Stimulated activated CD4-positive, alpha-beta T cell treated with anti-CD3 and anti-CD28 coated beads, Interleukin-15, amount 100 ng/mL, for 48 hours (primary cell): ENCODE data around the gene CNPY2.
A peak's percentile ranks its signal among the peaks of the same experiment; 100 is the strongest.
"Not testable (repeated sequence)": the region's sequence is repeated elsewhere in the genome, so short reads cannot be mapped to it uniquely, and the experiment has no call there.

ENCODE experiments used
- DNase-seq, 2 donors: peaks; one replicate each; pipeline ENCODE4 v3.0.0-alpha.2; 2020; ENCODE audit warnings: low read depth in 2 of 2

CNPY2 gene

DNA sequence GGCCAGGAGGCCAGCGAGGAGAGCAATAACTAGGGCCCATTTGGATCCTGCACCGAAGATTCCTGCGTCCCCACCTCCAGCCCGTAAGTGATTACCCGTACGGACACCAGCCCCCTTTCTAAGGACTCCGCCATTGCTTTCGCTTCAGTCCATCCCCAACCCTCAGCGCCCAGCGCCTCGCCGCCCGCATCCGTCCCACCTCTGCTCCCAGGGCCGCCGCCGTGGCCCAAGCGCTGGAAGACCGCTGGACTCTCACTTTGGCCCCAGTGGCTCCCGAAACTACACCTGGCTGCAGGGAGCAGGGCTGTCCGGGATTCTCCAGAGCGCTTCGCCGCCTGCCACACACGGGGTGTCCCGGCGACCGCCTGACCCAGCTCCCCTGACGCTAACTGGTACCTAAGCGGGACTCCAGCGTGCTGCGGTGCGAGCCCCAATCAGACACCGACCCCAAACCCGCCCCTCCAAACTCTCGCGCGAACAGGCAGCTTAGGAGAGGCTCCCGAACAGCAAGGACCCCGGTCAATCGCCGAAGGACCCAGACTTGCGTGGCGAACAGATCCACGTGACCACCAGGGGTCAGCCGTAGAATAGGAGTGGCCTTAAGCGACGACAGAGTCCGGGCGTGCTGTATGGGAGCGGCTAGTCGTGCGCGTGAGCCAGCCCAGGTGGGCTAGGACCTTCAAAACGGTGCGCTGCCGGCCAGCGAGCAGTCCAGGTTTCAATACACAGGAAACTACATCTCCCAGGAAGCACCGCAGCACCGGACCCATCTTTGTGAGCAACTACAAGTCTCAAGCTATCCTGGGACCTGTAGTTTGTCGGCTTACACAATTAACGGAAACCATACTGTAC is at the start of gene CNPY2:
CNPY2 (minus strand) TSS at position 367 of the 852 bp plus-strand sequence. CDS start 771 bp downstream, outside the sequence.
- peak; percentile 91 to 92 for DNase-seq

DNA sequence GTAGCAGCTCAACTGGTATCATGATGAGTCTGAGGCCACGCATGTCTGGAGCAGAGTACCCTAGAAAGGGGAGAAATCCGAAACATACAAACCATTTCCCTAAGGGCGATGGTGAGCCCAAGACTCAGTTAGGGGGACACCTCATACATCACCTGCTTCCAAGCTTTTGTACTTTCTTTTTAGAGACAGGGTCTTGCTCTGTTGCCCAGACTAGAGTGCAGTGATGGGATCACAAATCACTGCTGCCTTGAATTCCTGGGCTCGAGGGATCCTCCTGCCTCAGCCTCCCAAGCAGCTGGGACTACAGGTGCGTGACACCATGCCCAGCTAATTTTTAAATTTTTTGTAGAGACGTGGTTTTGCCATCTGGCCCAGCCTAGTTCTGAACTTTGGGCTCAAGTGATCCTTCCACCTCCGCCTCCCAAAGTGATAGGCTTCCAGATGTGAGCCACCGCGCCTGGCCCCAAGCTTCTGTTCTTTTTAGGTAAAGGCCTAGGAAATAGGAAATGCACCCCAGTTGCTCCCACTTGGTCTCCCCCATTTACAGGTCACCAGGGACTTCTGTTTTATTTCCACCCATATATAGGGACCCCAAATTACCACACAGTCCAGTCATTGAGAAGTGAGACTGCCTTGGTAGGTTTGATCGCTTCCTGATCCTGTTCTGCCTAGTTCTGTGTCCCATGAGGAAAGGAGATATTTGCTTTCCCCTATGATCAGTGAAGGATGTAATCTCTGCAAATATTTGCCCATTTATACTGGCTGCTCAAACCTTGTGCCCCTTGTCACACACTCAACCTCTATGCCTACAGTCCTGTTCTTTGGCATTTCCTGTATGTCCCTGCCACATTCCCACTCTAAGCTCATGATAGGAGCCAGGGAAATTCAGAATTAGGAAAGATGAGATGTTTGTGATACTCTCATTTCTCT is 46.6 kb upstream of the CNPY2 start, which contains the start of gene APOF:
APOF (minus strand) TSS at position 728 of the 930 bp plus-strand sequence; CDS start at position 616, 112 bp downstream.
- DNase-seq = no peak

DNA sequence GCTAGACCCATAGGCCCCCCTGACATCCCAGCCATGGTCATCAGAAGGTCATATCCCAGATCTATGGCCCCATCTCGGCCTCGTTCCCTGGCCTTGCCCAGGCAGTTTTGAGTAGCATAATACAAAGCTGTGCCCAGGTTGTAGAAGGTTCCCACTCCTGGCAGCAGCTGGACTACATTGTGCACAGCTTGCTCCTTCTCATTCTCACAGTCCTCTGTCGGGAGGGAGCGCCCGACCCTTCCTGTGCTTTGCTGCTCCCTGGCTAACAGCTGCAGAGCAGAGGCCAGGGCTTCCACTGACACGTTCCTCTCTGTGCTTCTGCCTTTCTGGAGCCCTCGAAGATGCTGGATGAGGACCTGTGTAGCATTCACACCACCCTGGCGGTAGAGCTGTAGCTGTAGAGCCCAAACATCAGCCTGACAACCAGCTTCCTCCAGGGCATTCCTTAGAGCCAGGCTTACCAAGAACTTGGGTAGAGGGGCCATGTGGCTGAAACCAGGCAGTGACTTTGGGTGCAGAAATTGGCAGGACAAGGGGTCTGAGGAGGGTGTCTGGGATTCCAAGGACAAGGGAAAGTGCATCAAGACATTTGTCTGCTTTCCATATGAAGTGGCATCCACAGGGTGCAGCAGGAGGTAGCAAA is 45.8 kb upstream of the CNPY2 start:
- DNase-seq = no peak

DNA sequence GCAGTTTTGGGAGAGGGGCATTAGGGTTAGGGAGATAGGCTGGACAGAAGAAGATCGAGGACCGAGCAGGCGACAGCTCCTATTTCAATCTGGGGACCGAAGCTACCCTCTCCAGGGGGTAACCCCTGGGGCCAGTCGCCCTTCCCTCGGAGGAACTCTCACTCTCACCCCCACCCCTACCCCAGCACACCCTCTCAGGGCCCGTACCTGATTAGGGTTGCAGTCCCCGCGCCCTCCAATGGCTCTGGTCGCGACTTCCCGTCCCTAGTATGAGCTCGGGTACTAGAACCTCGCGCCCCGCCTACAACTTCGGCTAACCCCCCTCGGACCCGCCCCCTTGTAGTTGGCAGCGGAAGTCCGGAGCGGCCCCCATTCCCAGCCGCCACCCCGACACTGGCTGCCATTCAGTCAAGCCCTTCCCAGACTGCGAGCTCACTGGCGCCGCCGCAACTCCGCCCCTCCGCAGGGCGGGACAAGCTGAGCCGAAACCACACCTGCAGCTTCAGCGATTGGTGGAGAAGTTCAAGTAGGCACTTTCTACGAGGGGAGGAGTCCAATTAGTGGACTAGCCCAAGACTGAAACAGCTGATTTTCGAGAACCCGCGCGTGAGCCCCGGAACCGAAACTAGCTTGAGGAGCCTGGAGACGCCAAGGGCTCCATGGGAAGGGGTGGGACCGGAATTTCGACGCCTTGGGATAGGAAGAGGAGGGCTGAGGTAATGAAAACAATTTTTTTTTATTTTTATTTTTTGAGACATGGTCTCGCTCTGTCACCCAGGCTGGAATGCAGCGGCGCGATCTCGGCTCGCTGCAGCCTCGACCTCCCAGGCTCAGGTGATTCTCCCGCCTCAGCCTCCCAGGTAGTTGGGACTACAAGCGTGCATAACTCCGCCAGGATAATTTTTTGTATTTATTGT is 44.3 kb upstream of the CNPY2 start, which contains the start of gene STAT2:
STAT2 (minus strand) TSS at position 257 of the 917 bp plus-strand sequence. CDS start 3,536 bp downstream, outside the sequence.
- DNase-seq = peak; percentile 98 to 99

DNA sequence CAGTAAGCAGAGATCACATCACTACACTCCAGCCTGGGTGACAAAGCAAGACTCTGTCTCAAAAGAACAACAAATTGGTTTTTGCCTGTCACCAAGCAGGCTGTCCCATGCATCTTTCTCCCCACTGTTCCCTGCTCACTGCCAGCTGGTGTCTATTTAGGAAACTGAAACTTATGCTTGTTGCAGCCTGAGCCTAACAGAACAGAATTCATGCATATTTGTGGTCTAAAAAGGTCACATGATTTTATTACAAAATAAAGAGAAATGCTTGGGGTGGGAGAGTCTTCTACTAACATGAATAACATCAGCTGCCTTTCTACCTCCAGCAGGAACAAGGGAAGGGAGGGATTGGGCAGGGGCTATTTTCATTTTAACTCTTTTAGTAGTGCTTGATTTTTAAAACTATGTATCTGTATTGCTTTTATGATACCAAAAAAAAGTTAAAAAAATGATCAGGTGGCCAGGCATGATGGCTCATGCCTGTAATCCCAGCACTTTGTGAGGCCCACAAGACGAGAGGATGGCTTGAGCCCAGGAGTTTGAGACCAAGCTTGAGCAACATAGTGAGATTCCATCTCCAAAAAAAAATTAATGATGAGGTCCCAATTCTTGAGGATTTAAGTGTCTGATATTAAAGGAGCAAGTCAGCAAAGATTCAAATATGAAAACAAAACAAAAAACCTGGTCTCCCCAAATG is 43.2 kb upstream of the CNPY2 start:
- DNase-seq = no peak

DNA sequence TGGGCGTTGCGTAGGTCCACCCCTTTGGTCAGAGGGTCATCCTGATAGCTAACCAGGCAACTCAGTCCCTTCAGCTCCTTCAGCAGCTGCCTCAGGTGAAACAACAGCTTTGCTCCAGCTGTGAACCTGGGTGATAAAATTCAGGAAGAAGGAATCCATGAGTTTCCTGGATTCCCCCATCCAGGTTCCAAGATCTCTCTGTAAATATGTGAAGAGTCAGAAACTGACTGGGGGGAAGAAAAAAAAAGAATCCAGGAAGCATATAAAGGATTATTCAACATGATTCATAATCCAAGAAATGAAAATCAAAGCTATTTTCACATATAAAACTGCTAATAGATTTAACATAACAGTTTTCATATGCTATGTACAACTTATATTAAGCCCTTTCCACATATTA is 35.5 kb upstream of the CNPY2 start:
- no peak for DNase-seq

DNA sequence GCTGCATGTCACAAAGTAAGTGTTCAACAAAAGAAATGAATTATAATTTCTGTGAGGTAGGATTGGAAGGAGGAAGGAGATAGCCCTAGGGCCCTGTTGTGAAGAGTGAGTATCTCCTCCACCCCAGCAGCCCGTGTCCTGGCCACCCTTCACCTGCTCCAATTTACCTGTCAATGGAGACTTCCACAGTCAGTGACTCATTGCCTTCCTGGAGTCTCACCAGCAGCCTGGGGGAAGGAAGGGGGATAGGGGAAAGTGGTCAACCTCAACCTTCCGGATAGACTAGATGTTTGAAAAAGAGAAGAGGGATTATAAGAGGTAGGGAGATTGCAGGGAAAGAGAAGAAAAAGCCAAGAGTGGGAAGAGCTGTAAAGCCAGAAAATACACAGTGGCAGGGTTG is 34.9 kb upstream of the CNPY2 start:
- no peak for DNase-seq

DNA sequence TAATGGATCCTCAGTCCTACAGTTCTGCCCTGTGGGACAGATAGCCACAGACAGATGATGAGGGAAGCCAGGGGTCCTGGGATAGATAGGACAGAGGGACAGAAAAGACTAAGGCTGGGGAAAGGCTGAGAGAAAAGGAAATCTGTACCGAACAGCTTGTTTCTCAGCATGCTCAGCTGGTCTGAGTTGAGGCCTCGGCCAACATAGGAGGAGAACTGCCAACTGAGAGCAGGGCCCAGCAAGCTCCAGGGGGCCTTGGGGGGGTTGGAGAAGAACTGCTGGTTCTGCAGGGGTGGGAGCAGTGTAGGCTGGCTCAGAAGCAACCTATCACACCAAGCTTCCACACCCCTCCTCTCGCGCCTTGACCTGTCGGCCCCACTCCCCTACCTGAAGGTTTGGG is 33.0 kb upstream of the CNPY2 start:
- DNase-seq = no peak

DNA sequence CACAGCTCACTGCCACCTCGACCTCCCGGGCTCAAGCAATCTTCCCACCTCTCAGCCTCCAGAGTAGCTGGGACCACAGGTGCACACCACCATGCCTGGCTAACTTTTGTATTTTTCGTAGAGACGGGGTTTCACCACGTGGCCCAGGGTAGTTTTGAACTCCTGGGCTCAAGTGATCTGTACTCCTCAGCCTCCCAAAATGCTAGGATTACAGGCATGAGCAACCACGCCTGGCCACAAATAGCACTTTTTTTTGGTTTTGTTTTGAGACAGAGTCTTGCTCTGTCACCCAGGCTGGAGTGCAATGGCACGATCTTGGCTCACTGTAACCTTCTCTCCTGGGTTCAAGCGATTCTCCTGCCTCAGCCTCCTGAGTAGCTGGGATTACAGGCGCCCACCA is 31.5 kb upstream of the CNPY2 start:
- not testable (repeated sequence) for DNase-seq

DNA sequence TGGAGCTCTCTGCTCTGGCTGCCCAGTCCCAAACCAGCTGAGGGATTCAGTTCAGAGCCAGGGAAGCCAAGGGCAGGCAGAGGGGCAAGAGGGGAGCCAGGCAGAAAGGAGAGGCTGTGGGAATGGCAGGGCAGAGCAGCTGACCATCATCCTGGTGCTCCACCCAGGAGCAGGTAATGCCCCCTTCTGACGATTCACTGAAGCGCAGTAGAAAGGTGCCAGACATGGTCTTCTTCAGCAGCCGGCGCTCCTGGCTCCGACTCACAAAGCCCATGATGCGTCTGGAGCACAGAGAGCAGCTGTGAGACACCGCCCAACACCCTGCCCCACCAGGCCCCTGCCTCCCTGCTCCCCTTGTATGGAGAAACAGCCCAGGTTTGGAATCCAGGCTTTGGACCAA is 30.9 kb upstream of the CNPY2 start:
- DNase-seq = no peak

DNA sequence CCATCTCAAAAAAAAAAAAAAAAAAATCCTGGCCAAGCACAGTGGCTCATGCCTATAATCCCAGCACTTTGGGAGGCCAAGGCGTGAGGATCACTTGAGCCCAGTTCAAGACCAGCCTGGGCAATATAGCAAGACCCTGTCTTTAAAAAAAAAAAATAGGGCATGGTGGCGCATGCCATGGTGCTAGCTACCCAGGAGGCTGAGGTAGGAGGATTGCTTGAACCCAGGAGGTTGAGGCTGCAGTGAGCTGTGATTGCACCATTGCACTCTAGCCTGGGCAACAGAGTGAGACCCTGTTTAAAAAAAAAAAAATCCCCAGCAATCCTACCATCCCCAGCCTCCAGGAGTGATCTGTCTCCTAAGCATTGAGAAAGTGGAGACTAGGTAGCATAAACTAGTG is 26.5 kb upstream of the CNPY2 start:
- not testable (repeated sequence) for DNase-seq

DNA sequence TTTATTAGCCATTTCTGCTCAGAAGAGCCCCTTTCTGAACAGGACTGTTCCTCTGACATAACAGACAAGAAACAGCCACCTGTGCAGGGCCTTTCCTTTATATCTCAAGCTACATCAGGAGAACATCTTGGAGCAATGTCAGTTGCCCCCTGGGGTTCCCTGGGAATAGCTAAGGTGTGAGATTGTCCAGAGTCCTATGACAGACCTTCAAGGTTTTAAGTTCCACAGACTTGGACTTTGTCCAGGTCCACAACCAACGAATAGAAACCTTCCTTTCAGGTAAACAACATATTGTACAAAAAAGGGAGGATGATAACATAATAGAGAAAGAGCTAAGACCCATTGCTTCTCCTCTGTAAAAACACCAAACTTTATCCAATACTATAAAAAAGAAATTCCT is 25.8 kb upstream of the CNPY2 start:
- no peak for DNase-seq

DNA sequence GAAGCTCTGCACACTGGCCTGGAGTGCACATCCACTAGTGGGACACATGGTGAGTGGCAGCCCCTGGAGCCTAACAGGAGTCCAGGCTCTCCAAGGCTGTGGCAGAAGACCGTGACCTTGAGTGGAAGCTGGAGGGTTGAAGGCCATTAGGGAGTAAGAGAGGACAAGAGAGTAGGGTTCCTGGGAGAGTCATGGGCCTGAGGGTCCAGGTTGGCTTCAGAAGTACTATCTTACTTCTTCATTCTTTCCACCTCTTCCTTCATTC is 23.3 kb upstream of the CNPY2 start:
- DNase-seq = no peak

DNA sequence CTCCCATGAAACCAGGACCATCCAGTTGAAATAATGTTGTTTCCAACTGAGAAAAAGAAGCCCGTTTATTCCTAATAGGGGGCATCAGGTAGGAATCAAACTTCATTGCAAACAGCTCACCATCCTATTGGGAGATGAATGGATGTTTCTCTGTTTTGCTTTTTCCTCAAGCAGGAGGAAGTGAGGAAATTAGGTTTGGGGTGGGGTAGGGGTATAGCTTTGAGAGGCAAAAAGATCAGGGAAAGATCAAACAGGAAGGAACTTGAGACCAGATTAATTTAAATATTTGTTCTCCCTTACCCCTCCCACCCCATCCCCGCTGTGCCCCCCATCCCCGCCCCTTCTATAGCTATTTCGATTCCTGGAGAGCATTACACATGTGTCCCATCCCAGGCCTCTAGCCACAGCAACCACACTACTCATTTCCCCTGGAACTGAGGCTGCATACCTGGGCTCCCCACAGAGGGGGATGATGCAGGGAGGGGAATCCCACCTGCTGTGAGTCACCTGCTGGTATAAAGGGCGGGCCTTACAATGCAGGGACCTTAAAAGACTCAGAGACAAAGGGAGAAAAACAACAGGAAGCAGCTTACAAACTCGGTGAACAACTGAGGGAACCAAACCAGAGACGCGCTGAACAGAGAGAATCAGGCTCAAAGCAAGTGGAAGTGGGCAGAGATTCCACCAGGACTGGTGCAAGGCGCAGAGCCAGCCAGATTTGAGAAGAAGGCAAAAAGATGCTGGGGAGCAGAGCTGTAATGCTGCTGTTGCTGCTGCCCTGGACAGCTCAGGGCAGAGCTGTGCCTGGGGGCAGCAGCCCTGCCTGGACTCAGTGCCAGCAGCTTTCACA is 22.7 kb upstream of the CNPY2 start, which contains the start of gene IL23A:
IL23A (plus strand) TSS at position 577 of the 850 bp plus-strand sequence; CDS start at position 738, 161 bp downstream.
- peak; percentile 84 to 86 for DNase-seq

DNA sequence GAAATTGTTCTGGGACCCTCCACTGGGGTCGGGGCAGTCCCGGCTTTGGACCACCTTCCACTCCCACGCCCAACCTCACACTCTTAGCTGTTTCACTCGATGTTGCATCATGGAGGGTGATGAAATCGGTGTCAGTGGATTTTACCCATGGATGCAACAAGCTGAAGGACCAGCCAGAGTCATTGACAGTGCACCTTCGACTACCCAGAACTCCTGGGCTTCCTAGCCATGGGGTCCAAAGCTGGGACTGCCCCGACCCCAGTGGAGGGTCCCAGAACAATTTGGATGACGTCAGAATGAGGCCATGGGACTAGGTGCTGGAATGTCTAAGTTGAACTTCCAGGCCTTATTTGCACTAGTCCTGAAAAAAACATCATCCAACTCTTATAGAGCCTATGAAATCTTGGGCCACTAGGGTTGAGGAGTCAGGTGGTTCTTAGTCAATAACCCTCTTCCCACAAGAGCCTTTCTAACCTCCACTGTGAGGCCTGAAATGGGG is 22.0 kb upstream of the CNPY2 start:
- DNase-seq = no peak

DNA sequence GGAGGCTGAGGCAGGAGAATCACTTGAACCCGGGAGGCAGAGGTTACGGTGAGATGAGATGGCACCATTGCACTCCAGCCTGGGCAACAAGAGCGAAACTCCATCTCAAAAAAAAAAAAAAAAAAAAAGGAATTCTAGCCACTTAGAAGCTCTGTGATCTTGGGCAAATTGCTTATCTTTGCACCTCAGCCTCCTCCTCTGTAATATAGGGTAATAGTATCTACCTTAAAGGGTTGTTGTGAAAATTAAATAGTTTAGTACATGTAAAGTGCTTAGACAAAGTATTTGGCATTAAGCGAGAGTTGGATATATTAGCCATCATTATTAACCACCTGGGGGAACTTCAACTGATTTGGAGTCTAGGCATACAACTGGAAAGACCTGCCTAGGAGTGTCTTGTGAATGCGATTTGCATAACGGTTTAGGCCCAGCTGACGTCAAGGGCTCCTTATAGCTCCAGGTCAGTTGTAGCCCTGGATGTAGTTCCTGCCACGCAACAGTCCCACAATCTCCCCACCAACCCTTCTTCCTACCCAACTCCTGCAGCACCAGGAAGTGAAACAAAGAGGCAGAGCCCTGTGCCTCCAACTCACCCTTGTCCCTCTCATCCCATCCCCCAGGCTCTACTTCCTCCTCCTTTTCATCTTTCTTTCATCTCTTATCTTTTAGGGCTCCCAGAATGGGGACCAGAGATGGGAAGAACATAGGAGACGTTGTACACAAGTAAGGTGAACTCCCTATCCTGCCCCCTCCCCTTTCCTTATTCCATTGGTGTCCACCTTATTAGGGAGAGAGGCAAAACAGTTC is 20.8 kb upstream of the CNPY2 start:
- DNase-seq = no peak

DNA sequence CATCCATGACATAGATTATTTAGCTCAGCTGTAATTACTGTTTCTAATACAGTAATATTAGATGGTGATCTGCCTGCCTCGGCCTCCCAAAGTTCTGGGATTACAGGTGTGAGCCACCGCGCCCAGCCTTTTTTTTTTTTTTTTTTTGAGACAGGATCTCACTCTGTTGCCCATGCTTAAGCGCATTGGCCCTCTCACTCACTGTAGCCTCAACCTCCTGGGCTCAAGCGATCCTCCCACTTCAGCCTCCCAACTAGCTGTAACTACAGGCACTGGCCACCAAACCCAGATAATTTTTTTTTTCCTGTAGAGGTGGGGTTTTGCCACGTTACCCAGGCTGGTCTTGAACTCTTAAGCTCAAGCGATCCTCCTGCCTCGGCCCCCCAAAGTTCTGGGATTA is 19.7 kb upstream of the CNPY2 start:
- not testable (repeated sequence) for DNase-seq

DNA sequence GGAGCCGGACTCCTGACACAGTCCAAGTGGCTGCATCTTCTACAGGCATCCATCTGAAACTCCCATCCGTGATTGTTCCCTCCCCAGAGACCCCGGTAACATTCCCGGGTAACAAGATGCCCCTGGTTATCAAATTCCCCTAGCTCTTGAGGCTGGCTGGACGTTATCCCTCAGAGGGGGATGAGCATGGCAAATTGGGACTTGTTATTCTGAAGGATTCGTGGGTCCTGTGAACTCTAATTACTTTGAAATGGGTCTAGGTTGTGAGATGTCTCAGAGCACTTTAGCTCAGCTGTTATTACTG is 18.7 kb upstream of the CNPY2 start:
- no peak for DNase-seq
